ENCODE measurements around the gene CISD3. TPM values are rescaled to one million over a fixed set of nuclear protein-coding genes. Genes with fewer than 3 reads are reported as not detected.

The CISD3 gene
- total RNA-seq, 2 experiments from 2014 or later: 43.2 to 44.2 TPM

DNA sequence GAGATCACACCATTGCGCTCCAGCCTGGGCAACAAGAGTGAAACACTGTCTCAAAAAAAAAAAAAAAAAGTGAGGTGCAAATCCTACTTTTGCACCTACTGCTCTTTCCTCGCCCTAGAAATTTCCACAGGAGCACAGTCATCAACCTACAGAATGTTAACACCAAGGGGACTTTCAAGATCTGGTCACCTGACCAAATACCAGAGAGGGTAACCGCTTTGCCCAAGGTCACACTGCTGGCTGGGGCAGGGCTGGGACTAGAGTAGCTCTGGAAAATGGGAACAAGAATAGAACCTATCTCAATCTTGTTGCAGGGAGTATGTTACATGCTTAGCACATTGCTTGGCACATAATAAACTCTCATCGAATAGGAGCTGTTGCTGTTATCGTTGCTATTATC is 31.4 kb upstream of the CISD3 start:
- Mint-ChIP-seq H3K27ac (peak overlapping the region; percentile 29), H3K4me3 (no peak overlapping the region), H3K9me3 (no peaks in the 10 kb centered on the region), H3K36me3 (ENCODE audit: low read depth) (peaks cover 4% of the 10 kb centered on the region), H3K27me3 (no peaks in the 10 kb centered on the region), H3K4me1 (ENCODE audit: low read depth) (peaks cover 45% of the 10 kb centered on the region)
- DNase-seq: no peak
- ChIA-PET POLR2A (interaction anchor here (1.1 to 9.1 kb wide), 3 partner anchors 13 to 53 kb away, joined by 4 to 112 read pairs (median 4); partner anchors contain the start of gene EPOP), CTCF (interaction anchor here (1.1 to 4.8 kb wide), 3 partner anchors 19 to 38 kb away, joined by 3 to 32 read pairs (median 3); no protein-coding TSS in a partner anchor)
- ATAC-seq: no peak
- TF ChIP-seq, protein P1, sequence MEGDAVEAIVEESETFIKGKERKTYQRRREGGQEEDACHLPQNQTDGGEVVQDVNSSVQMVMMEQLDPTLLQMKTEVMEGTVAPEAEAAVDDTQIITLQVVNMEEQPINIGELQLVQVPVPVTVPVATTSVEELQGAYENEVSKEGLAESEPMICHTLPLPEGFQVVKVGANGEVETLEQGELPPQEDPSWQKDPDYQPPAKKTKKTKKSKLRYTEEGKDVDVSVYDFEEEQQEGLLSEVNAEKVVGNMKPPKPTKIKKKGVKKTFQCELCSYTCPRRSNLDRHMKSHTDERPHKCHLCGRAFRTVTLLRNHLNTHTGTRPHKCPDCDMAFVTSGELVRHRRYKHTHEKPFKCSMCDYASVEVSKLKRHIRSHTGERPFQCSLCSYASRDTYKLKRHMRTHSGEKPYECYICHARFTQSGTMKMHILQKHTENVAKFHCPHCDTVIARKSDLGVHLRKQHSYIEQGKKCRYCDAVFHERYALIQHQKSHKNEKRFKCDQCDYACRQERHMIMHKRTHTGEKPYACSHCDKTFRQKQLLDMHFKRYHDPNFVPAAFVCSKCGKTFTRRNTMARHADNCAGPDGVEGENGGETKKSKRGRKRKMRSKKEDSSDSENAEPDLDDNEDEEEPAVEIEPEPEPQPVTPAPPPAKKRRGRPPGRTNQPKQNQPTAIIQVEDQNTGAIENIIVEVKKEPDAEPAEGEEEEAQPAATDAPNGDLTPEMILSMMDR (IDR thresholded peaks at IDR 0.05): no peak
- intact Hi-C loops (cut with micrococcal nuclease): loop anchor here (5.0 kb wide), 1 partner anchor 34 kb away; the partner anchor contains the start of gene CISD3

DNA sequence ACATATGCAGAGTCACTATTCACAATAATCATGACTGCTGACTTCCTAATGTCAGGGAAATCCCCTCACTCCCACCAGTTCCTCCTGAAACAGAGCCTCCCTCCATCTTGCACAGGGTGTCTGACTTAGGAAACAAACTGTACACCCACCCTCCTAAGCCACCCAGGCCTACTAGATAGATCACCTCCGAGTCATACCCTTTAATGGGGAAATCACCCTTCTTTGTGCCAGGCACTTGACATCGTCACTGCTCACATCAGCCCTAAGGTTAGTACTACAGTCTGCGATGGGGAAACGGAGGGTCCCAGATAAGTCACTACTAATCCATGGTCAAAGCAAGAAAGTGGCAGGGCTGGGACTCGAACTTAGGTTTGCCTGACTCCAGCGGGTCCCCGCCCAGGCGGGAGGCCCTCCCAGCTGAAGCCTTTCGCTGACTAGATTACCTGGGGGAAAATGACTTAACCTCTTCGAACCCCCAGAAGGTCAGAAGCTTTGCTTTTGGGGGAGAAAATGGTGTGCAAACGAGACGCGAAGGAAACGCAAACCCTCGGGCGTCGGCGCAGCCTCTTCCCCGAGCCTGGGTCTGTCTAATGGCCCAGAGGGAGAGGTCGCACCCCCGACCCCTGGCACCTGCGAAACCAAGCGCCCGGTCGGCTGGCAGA is 28.5 kb upstream of the CISD3 start:
- TF ChIP-seq, protein P1 (IDR thresholded peaks at IDR 0.05): no peak
- Mint-ChIP-seq H3K27ac (peak overlapping the region; percentile 94), H3K9me3 (no peaks in the 10 kb centered on the region), H3K27me3 (no peaks in the 10 kb centered on the region), H3K4me1 (ENCODE audit: low read depth) (peaks cover 39% of the 10 kb centered on the region), H3K36me3 (ENCODE audit: low read depth) (peaks cover 14% of the 10 kb centered on the region), H3K4me3 (peak overlapping the region; percentile 69)
- DNase-seq (peak; percentile 95), ATAC-seq (peak; percentile 73)
- ChIA-PET CTCF (interaction anchor here (0.9 to 2.9 kb wide), 4 partner anchors 25 to 143 kb away, joined by 3 to 16 read pairs (median 5); no protein-coding TSS in a partner anchor), POLR2A (interaction anchor here (1.0 to 18.4 kb wide), 9 partner anchors 10 to 181 kb away, joined by 3 to 390 read pairs (median 10); partner anchors contain the start of genes CISD3, EPOP and PSMB3)
- intact Hi-C loops (cut with micrococcal nuclease): loop anchor here (2.0 kb wide), 1 partner anchor 25 kb away; no protein-coding TSS in a partner anchor

DNA sequence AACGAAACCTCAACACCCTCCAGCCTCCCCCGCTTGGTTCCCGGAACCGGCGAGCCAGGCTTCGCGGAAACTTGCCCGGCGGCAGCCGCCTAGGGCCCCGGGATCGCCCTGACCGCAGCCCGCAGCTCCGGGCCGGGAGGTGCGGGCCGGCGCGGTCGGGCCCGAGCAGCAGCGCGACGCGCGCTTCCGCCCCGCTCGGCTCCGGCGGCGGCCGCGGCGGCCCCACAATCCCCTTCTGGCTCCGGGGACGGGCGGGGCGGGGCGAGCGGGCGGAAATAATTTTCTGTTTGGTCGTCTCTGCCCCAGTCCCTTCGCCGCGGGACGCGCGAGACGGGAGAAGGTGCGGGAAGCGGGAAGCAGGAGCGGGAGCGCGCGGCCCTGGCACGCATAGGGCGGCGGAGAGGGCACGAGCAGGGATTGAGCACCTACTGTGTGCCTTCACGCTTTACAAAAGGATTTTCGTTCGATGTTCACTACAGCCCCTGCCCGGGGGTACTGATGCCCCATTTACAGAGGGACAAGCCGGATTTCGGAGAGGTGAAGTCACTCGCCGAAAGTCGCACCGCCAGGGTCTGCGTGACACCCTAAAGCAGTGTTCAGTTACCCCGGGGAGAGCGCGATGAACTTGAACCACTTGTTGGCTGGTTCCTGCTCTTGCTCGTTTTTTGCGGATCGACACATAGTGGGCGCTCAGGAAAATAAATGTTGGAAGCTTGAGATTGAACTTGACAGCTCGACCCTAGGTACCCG is 27.8 kb upstream of the CISD3 start:
- ATAC-seq: peak; percentile 6
- peak; percentile 86 for DNase-seq
- intact Hi-C loops (cut with micrococcal nuclease): no loop called here
- H3K36me3 Mint-ChIP-seq (ENCODE audit: low read depth): peaks cover 22% of the 10 kb centered on the region
- TF ChIP-seq, protein P1 (IDR thresholded peaks at IDR 0.05): no peak
- H3K4me3 Mint-ChIP-seq: peak overlapping the region; percentile 90
- ChIA-PET CTCF (interaction anchor here (0.9 to 2.9 kb wide), 3 partner anchors 26 to 33 kb away, joined by 3 to 16 read pairs (median 7); no protein-coding TSS in a partner anchor), POLR2A (interaction anchor here (0.6 to 18.4 kb wide), 9 partner anchors 9 to 180 kb away, joined by 3 to 390 read pairs (median 10); partner anchors contain the start of genes CISD3, EPOP and PSMB3)
- peaks cover 38% of the 10 kb centered on the region for H3K4me1 Mint-ChIP-seq (ENCODE audit: low read depth)
- H3K27ac Mint-ChIP-seq: peak overlapping the region; percentile 98
- H3K27me3 Mint-ChIP-seq: no peaks in the 10 kb centered on the region
- H3K9me3 Mint-ChIP-seq: no peaks in the 10 kb centered on the region

DNA sequence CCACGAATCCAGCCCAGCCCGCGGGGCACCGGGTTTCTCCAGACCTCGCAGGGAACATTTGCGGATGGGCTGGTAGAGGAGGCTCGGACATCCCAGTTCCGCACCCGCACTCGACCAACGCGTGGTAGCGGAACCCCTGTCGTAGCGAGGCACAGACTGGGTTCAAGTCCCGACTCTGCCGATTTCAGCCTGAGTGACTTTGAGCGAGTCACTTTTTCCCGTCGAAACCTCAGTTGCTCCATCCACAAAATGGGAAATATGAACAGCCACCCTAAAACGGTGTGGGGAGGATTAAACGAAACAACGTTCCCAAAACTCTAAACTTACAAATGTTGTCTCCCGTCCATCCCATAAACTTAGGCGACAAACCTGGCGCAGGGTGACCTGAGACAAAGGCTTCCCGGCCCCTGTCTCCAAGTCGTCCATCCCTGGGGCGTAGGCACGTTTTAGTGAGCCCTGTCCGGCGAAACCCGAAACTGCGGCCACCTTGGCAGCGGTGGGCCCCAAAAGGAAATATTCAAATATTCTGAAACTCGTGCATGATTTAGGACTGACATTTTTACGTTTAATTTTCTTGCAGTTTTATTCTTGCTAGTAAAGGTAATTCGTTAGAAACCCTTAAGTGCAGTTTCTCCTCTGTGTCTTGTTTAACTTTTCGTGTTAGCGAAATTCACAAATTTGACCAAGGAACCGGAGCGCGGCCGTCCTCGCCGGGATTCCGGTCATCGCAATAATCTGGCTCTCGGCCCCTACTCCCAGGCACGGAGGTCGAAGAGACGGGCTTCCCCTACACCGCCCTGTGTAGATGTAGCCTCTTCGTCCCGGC is 27.0 kb upstream of the CISD3 start:
- intact Hi-C loops (cut with micrococcal nuclease): no loop called here
- Mint-ChIP-seq H3K4me1 (ENCODE audit: low read depth) (peaks cover 40% of the 10 kb centered on the region), H3K9me3 (no peaks in the 10 kb centered on the region), H3K4me3 (peak overlapping the region; percentile 90), H3K36me3 (ENCODE audit: low read depth) (peaks cover 29% of the 10 kb centered on the region), H3K27ac (peak overlapping the region; percentile 98), H3K27me3 (no peaks in the 10 kb centered on the region)
- POLR2A ChIA-PET: interaction anchor here (0.6 to 18.4 kb wide), 6 partner anchors 8 to 49 kb away, joined by 3 to 390 read pairs (median 16); partner anchors contain the start of genes CISD3, EPOP and PSMB3
- TF ChIP-seq, protein P1 (IDR thresholded peaks at IDR 0.05): no peak
- ATAC-seq (no peak), DNase-seq (peak; percentile 50)
- CTCF ChIA-PET: interaction anchor here (1.6 to 3.3 kb wide), 2 partner anchors 26 to 27 kb away, joined by 7 to 15 read pairs; no protein-coding TSS in a partner anchor

Measured in activated CD8-positive, alpha-beta T cell treated with anti-CD3 and anti-CD28 coated beads for 36 hours (primary cell).